Naive thymus-derived CD4-positive, alpha-beta T cell (primary cell): Measurements from ENCODE around the gene ZNF677. TPM values are rescaled to one million over a fixed set of nuclear protein-coding genes. Genes with fewer than 3 reads are reported as not detected.
"Not testable (repeated sequence)": the region's sequence is repeated elsewhere in the genome, so short reads cannot be mapped to it uniquely, and the experiment has no call there.

Source experiments
- ATAC-seq: fragments of 150-1000 bp; cut with Tn5 transposase; 2 replicates; pipeline ENCODE4 v1.10.0; 2021; ENCODE audit warnings: mild to moderate bottlenecking, moderate library complexity
- CTCF ChIA-PET: fragments of 350-600 bp; sonication (Branson Sonifier 250); formaldehyde crosslinking; loops from one replicate; lab custom pipeline; 2021; ENCODE audit warnings: antibody characterized with exemption; lab: Charles Lee
- POLR2A ChIA-PET: fragments of 350-600 bp; sonication (Branson Sonifier 250); formaldehyde crosslinking; loops from one replicate; lab custom pipeline; 2021; ENCODE audit warnings: antibody characterized with exemption, inconsistent platforms; lab: Charles Lee
- DNase-seq, 9 donors: peaks; one replicate each; pipeline versions ENCODE4 v3.0.0 to v3.0.0-alpha.2; 2020 to 2022; ENCODE audit warnings: mixed read lengths in 1 of 9
- H3K27ac ChIP-seq: one replicate; pipeline ENCODE4 v1.7.0; 2013; ENCODE audit warnings: mild to moderate bottlenecking, low read depth, low read length, moderate library complexity
- H3K27me3 ChIP-seq, 2 donors: one replicate each; pipeline ENCODE4 v1.7.0; 2013; ENCODE audit warnings: low read length in 2 of 2, mild to moderate bottlenecking in 2 of 2, moderate library complexity in 2 of 2; ENCODE audit not compliant: control insufficient read depth in 2 of 2, insufficient read depth in 2 of 2
- H3K36me3 ChIP-seq, 3 experiments: 1 replicate in 2 of 3; 2 replicates in 1 of 3; pipeline ENCODE4 v1.7.0; 2013; ENCODE audit warnings: low read length in 3 of 3, mild to moderate bottlenecking in 3 of 3, moderate library complexity in 1 of 3; ENCODE audit not compliant: insufficient read depth in 3 of 3, control insufficient read depth in 2 of 3
- H3K4me1 ChIP-seq, 2 donors: one replicate each; pipeline ENCODE4 v1.7.0; 2013; ENCODE audit warnings: low read length in 2 of 2, mild to moderate bottlenecking in 2 of 2, moderate library complexity in 1 of 2; ENCODE audit not compliant: control insufficient read depth in 2 of 2, insufficient read depth in 2 of 2
- H3K4me3 ChIP-seq: 2 replicates; pipeline ENCODE4 v1.7.0; 2013; ENCODE audit warnings: mild to moderate bottlenecking, low read length
- H3K9me3 ChIP-seq, 3 experiments: 1 replicate in 2 of 3; 2 replicates in 1 of 3; pipeline ENCODE4 v1.7.0; 2013; ENCODE audit warnings: low read length in 3 of 3; ENCODE audit not compliant: control insufficient read depth in 2 of 3
- H3K27ac Mint-ChIP-seq, 9 donors: one replicate each; pipeline ENCODE4 v1.8.0; 2020 to 2022; ENCODE audit warnings: mixed read lengths in 9 of 9, mild to moderate bottlenecking in 8 of 9, moderate library complexity in 5 of 9, inconsistent platforms in 2 of 9
- H3K27me3 Mint-ChIP-seq, 5 donors: one replicate each; pipeline ENCODE4 v1.8.0; 2021 to 2022; ENCODE audit warnings: mixed read lengths in 5 of 5, mild to moderate bottlenecking in 1 of 5
- H3K36me3 Mint-ChIP-seq, 5 donors: one replicate each; pipeline ENCODE4 v1.8.0; 2020 to 2022; ENCODE audit warnings: mixed read lengths in 5 of 5, mild to moderate bottlenecking in 3 of 5, inconsistent platforms in 1 of 5
- H3K4me1 Mint-ChIP-seq, 7 donors: one replicate each; pipeline ENCODE4 v1.8.0; 2020 to 2022; ENCODE audit warnings: mixed read lengths in 7 of 7, mild to moderate bottlenecking in 3 of 7, inconsistent platforms in 1 of 7
- H3K4me3 Mint-ChIP-seq, 10 donors: one replicate each; pipeline ENCODE4 v1.8.0; 2020 to 2022; ENCODE audit warnings: mild to moderate bottlenecking in 10 of 10, mixed read lengths in 10 of 10, moderate library complexity in 6 of 10, inconsistent platforms in 2 of 10
- H3K9me3 Mint-ChIP-seq, 11 donors: one replicate each; pipeline ENCODE4 v1.8.0; 2020 to 2022; ENCODE audit warnings: mixed read lengths in 11 of 11, mild to moderate bottlenecking in 4 of 11, inconsistent platforms in 1 of 11, moderate library complexity in 1 of 11
- intact Hi-C, 2 donors: fragments of 100-400 bp; cut with micrococcal nuclease; formaldehyde crosslinking; loops; one replicate each; pipeline ENCODE4 v1.15.1; 2023
- polyA plus RNA-seq, 2 donors: library from polyadenylated mRNA; unstranded; fragments of 300-500 nt; fragmentation: Illumina TruSeq; gene quantifications; one replicate each; pipeline ENCODE4 v1.2.3, GENCODE V29; 2021
- total RNA-seq, 6 experiments: library from RNA in 5 of 6; stranded (reverse) in 5 of 6; gene quantifications; 1 replicate in 5 of 6; 2 replicates in 1 of 6; pipeline ENCODE4 v1.2.3 and lab custom pipeline; 2021 to 2026

Gene ZNF677
- total and polyA plus RNA-seq, 7 experiments from 2014 or later = 2.2 to 29.9 (median 20.5) TPM

DNA sequence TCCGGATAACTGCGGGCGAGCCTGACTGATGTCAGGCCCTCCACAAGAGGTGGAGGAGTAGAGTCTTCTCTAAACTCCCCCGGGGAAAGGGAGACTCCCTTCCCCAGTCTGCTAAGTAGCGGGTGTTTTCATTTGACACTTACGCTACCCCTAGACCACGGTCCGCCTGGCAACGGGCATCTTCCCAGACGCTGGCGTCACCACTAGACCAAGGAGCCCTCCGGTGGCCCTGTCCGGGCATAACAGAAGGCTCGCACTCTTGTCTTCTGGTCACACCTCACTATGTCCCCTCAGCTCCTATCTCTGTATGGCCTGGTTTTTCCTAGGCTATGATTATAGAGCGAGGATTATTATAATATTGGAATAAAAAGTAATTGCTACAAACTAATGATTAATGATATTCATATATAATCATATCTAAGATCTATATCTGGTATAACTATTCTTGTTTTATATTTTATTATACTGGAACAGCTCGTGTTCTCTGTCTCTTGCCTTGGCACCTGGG lies 64.9 kb downstream of the ZNF677 start:
- H3K4me3 ChIP-seq, ATAC-seq, H3K4me1 ChIP-seq, H3K27ac Mint-ChIP-seq, H3K27me3 Mint-ChIP-seq, H3K27ac ChIP-seq, H3K27me3 ChIP-seq, H3K4me3 Mint-ChIP-seq, POLR2A ChIA-PET, H3K36me3 ChIP-seq, DNase-seq: not testable (repeated sequence)
- CTCF ChIA-PET = interaction anchor here (0.6 kb wide), 1 partner anchor 1483 kb away, joined by 3 read pairs; no protein-coding TSS in a partner anchor
- peaks cover 0 to 15% (median 0%) of the 10 kb centered on the region in 3 experiments for H3K9me3 ChIP-seq
- Mint-ChIP-seq H3K4me1 (peaks cover 10 to 26% (median 20%) of the 10 kb centered on the region in 7 donors), H3K9me3 (peaks cover 0 to 59% (median 26%) of the 10 kb centered on the region in 11 donors), H3K36me3 (peaks cover 11 to 38% (median 33%) of the 10 kb centered on the region in 5 donors)
- intact Hi-C loops = loop anchor here in 1 of 2 donors (10.0 kb wide), 1 partner anchor 455 kb away; the partner anchor contains the start of gene ZNF611

Other genes starting within 250 kb of the ZNF677 start
- gene ERVV-1, start 241.0 kb downstream of the ZNF677 start, total RNA-seq = not detected
- gene ERVV-1, start 241.0 kb downstream of the ZNF677 start, polyA plus RNA-seq = not detected
- not detected for gene ERVV-2, start 210.1 kb downstream of the ZNF677 start, total RNA-seq
- not detected for gene ERVV-2, start 210.1 kb downstream of the ZNF677 start, polyA plus RNA-seq
- gene ZNF160, start 151.5 kb downstream of the ZNF677 start, total RNA-seq = 10 to 100 TPM; 39.1 to 75.3 (median 52.9) TPM
- gene ZNF160, start 151.5 kb downstream of the ZNF677 start, polyA plus RNA-seq = 10 to 100 TPM; 24.2 to 32.6 TPM
- gene ZNF415, start 122.0 kb downstream of the ZNF677 start, total RNA-seq = 1 to 10 TPM in 2 of 5 experiments, under 1 TPM in 3; 0.58 to 2.1 (median 0.98) TPM
- gene ZNF415, start 122.0 kb downstream of the ZNF677 start, polyA plus RNA-seq = 1 to 10 TPM; 2.2 to 3.6 TPM
- 10 to 100 TPM in 2 of 5 experiments, 1 to 10 TPM in 3; 3.3 to 26.9 (median 7.3) TPM for gene ZNF347, start 95.8 kb downstream of the ZNF677 start, total RNA-seq
- 1 to 10 TPM; 6.5 to 9.5 TPM for gene ZNF347, start 95.8 kb downstream of the ZNF677 start, polyA plus RNA-seq
- gene ZNF665, start 61.5 kb downstream of the ZNF677 start, total RNA-seq = 1 to 10 TPM; 1.6 to 5.9 (median 3.3) TPM
- gene ZNF665, start 61.5 kb downstream of the ZNF677 start, polyA plus RNA-seq = 10 to 100 TPM; 12.2 to 13.7 TPM
- not detected for gene VN1R2, start 3.4 kb upstream of the ZNF677 start, total RNA-seq
- gene VN1R2, start 3.4 kb upstream of the ZNF677 start, polyA plus RNA-seq = not detected
- gene VN1R4, start 12.8 kb upstream of the ZNF677 start, total RNA-seq = not detected
- not detected for gene VN1R4, start 12.8 kb upstream of the ZNF677 start, polyA plus RNA-seq
- gene ZNF845, start 78.9 kb upstream of the ZNF677 start, total RNA-seq = 10 to 100 TPM in 3 of 5 experiments, 1 to 10 TPM in 2; 4.6 to 18.9 (median 11.1) TPM
- 10 to 100 TPM in 1 of 2 donors, 1 to 10 TPM in 1; 6.5 to 19.8 TPM for gene ZNF845, start 78.9 kb upstream of the ZNF677 start, polyA plus RNA-seq
- gene ZNF525, start 110.8 kb upstream of the ZNF677 start, total RNA-seq = 10 to 100 TPM; 11.5 to 33.7 (median 24.2) TPM
- gene ZNF525, start 110.8 kb upstream of the ZNF677 start, polyA plus RNA-seq = 10 to 100 TPM; 12.4 to 13.9 TPM
- gene ZNF765, start 140.3 kb upstream of the ZNF677 start, total RNA-seq = 10 to 100 TPM in 3 of 5 experiments, 1 to 10 TPM in 2; 5.1 to 19.5 (median 11.4) TPM
- gene ZNF765, start 140.3 kb upstream of the ZNF677 start, polyA plus RNA-seq = 10 to 100 TPM in 1 of 2 donors, 1 to 10 TPM in 1; 6.9 to 13.1 TPM
- 10 to 100 TPM in 3 of 5 experiments, 1 to 10 TPM in 2; 8.0 to 18.8 (median 13.1) TPM for gene ZNF761, start 177.1 kb upstream of the ZNF677 start, total RNA-seq
- gene ZNF761, start 177.1 kb upstream of the ZNF677 start, polyA plus RNA-seq = 10 to 100 TPM; 12.6 to 13.9 TPM
- gene ZNF813, start 212.9 kb upstream of the ZNF677 start, total RNA-seq = 10 to 100 TPM in 1 of 5 experiments, 1 to 10 TPM in 4; 2.5 to 11.2 (median 4.6) TPM
- gene ZNF813, start 212.9 kb upstream of the ZNF677 start, polyA plus RNA-seq = 1 to 10 TPM; 3.9 to 7.0 TPM